ENCODE data around the gene TTLL6.
"Not testable (repeated sequence)": the region's sequence is repeated elsewhere in the genome, so short reads cannot be mapped to it uniquely, and the experiment has no call there.

TTLL6 gene

GRCh38 chr17:48722201-48722907, 94.7 kb downstream of the TTLL6 start, which contains the start of gene PRAC1:
Gene PRAC1 (minus strand): TSS chr17:48722518. CDS start chr17:48722392, 126 bp downstream.
- no peak for DNase-seq

- DNase-seq, result no peak
These were observed 96.0 kb downstream of the TTLL6 start for GRCh38 chr17:48721009-48721402.

- no peak for DNase-seq
These were observed 96.6 kb downstream of the TTLL6 start for GRCh38 chr17:48720266-48721008.

- no peak for DNase-seq
These were observed 97.3 kb downstream of the TTLL6 start for GRCh38 chr17:48719642-48720265.

- no peak for DNase-seq
These were observed 98.0 kb downstream of the TTLL6 start for GRCh38 chr17:48718761-48719641.

- DNase-seq, result no peak
These were observed 98.7 kb downstream of the TTLL6 start for GRCh38 chr17:48718227-48718760.

GRCh38 chr17:48717367-48718226, 99.4 kb downstream of the TTLL6 start:
- DNase-seq, result no peak

- DNase-seq, result not testable (repeated sequence)
These were observed 100.5 kb downstream of the TTLL6 start for GRCh38 chr17:48716549-48716948.

- no peak for DNase-seq
These were observed 101.3 kb downstream of the TTLL6 start for GRCh38 chr17:48715496-48716399.
